Thyroid gland (tissue), 4 donors: ENCODE results near the gene TBRG1.

ENCODE experiments used
- CTCF ChIP-seq, 6 experiments: fragments of 200-600 bp in 3 of 6; fragments of 450-650 bp in 3 of 6; sonication (generic) in 3 of 6; IDR thresholded peaks; one replicate each; pipeline ENCODE4 v1.5.1; 2016 to 2019; ENCODE audit warnings: antibody characterized with exemption in 6 of 6, mild to moderate bottlenecking in 2 of 6, inconsistent platforms in 1 of 6, moderate library complexity in 1 of 6
- POLR2A ChIP-seq, 2 donors: fragments of 450-650 bp; IDR thresholded peaks; one replicate each; pipeline ENCODE4 v1.6.1; 2017; ENCODE audit warnings: antibody characterized with exemption in 2 of 2, mild to moderate bottlenecking in 2 of 2, moderate library complexity in 1 of 2

GRCh38 chr11:124638500-124638899 is 15.8 kb downstream of the TBRG1 start:
- TF ChIP-seq POLR2A (IDR thresholded peaks at IDR 0.05) (no peak), CTCF (IDR thresholded peaks at IDR 0.05) (no peak)
